Forelimb muscle (tissue), 1 donor: ENCODE measurements around the gene CREBBP. TPM values are rescaled to one million over a fixed set of nuclear protein-coding genes. Genes with fewer than 3 reads are reported as not detected.

ENCODE experiments used
- DNase-seq: peaks from one replicate; pipeline ENCODE4 v3.0.0-alpha.2; 2013; ENCODE audit warnings: low read depth
- polyA plus RNA-seq: library from polyadenylated mRNA; unstranded; fragments of 120-200 nt; gene quantifications from one replicate; pipeline ENCODE4 v1.2.1, GENCODE V29; 2013; ENCODE audit not compliant: insufficient read length

Gene CREBBP
- polyA plus RNA-seq, 1 donor = 37.8 TPM

- no peak for DNase-seq
Observed at GRCh38 chr16:3767333-3767986, 113.1 kb downstream of the CREBBP start.

DNA sequence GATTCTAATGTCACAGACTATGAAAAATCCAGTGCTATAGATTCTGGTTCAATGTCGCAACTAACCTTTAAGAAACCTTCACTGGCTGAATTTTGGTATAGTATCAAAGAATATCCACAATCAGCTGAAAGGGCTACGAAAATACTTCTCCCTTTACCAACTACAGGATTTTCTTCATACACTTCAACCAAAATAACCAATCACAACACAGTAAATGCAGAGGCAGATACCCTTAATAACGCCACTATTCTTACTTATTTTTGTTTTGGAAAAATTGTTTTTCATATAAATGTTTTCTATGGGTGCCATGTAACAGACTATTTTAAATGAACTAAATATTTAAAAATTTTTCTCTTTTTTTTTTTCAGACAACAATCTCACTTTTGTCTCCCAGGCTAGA lies 114.3 kb downstream of the CREBBP start:
- DNase-seq = no peak

DNA sequence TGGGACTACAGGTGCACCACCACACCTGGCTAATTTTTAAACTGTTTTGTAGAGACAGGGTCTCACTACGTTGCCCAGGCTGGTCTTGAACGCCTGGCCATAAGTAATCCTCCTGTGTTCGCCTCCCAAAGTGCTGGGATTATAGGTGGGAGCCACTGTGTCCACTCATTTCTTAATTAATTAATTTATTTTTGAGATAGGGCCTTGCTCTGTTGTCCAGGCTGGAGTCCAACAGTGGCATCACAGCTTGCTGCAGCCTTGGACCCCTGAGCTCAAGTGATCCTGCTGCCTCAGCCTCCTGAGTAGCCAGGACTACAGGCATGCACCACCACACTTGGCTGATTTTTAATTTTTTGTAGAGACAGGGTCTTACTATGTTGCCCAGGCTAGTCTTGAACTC lies 116.1 kb downstream of the CREBBP start:
- DNase-seq = no peak

DNA sequence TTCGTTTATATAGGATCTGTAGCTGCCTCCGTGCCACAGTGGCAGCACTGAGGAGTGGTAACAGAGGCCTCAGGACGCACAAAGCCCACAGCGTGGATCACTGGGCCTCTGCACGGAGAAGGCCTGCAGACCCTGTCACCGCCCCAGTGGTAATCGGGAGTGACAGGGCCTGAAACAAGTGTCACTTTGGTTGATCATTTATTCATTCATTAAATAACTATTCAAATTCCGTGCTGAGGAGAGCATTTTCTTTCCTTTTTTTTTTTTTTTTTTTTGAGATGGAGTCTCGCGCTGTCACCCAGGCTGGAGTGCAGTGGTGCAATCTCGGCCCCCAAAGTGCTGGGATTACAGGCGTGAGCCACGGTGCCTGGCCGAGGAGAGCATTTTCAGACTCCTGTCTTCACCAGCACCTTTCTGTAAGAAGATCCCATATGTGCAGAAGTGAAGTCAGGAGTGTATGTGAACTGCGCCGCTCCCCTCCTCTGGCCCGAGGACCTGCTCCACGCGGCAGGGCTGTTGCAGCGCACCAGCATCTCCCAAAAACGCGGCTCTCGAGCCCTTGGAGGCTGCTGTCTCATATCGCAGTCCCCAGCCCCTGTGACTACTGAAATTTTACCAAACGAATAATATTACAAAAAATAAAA lies 118.3 kb downstream of the CREBBP start:
- DNase-seq = no peak

GRCh38 chr16:3761375-3762106 lies 119.0 kb downstream of the CREBBP start:
- no peak for DNase-seq

DNA sequence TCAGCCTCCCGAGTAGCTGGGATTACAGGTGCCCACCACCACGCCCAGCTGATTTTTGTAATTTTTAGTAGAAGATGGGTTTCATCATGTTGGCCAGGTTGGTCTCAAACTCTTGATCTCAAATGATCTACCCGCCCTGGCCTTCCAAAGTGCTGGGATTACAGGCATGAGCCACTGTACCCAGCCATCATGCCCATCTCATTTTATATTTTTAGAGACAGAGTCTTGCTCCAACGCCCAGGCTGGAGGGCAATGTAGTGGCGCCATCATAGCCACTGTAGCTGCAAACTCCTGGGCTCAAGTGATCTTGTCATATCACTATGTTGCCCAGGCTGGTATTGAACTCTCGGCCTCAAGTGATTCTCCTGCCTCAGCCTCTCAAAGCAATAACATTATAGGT lies 120.0 kb downstream of the CREBBP start:
- no peak for DNase-seq

DNA sequence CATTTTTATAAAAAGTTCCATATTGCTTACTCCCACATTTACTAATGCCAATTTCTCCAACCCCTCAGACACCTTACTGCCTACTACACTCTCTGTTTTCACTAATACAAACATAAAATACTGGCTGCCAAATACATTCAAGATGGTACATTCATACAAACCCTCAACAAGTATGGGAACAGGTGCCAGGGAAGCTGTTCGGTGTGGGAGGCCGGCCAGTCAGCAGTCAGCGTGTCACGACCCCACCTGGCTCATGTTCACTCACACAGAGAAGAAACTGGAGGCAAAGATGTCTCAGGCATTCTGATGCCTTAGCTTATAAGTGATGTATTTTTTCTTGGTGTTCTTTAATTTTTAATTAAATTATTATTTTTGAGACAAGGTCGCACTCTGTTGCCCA lies 120.8 kb downstream of the CREBBP start:
- no peak for DNase-seq

GRCh38 chr16:3756113-3756512 lies 124.4 kb downstream of the CREBBP start:
- DNase-seq = no peak

DNA sequence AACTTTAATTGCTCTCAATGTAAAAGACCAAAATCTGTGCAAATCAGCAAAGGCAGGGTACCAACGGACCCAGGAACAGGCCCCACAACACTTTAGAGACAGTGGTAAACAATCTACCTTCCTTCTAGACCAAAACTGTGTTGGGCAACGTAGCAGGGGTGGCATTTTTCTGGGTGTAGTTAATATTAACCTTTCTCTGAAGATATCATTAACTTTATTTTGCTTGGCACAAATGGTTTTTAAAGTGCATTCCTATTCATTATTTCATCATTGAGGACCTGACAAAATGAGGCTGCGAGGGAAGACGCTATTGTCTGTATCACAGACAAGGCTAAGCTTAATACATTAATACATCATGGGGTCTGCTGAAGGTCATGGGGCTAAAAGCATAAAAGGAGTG lies 125.3 kb downstream of the CREBBP start:
- no peak for DNase-seq

DNA sequence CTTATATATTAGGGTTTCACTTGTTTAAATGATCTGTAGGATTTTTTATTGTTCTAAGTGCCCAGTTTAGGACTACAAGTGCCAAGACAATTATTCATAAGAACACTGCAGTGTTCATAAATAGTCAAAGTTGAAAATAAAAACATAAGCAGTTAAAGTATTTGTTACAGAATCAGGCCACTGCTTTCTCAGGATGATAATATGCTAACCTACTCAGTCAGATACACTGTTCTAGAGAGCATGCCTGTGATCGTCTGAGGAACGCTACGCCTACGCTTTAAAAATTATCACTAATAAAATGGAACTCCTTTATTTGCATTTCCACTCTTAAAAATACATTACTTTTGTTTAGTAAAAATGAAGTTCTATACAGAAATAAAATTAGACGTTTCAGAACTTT lies 125.7 kb downstream of the CREBBP start:
- DNase-seq = no peak

- DNase-seq = no peak
Observed at GRCh38 chr16:3754081-3754703, 126.3 kb downstream of the CREBBP start.

DNA sequence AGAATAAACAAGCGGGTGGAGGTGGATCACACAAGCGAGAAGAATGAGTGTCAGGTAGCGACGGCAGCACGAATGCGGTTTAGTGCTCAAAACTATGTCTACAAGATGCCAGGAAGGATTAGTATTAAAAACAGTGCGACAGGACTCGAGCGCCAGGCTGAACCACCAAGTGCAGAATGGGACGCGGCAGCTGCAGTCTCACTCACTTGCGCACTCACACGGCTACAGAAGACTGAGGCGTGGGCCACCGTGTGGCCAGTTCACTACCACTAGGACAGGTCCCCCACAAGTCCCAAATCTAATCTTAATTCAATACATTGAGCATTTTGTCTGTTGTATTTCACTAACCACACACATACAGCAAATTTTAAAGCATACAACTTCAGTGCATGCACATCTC lies 127.5 kb downstream of the CREBBP start:
- DNase-seq = no peak

GRCh38 chr16:3751878-3752277 lies 128.6 kb downstream of the CREBBP start:
- DNase-seq = no peak

DNA sequence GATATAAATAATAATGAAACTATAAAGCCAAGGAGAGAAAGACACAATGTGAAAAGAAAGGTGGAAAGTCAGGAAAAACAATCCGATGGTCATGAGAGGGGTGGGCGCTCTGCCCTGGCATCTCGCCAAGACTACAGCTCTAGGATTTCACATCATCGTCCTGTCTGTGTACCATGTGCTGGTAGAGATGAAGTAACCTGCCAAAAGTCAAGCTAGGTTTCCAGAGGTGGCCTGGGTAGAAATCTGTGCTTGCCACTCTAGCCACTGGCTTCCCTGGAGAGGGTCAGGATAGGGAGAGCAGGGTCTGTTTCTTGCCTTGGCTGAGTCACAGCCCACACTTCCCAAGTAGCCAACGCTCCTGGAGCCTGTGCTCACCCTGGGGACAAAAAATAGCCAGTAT lies 132.2 kb downstream of the CREBBP start:
- DNase-seq = no peak

GRCh38 chr16:3745751-3746355 lies 134.7 kb downstream of the CREBBP start:
- DNase-seq = no peak

DNA sequence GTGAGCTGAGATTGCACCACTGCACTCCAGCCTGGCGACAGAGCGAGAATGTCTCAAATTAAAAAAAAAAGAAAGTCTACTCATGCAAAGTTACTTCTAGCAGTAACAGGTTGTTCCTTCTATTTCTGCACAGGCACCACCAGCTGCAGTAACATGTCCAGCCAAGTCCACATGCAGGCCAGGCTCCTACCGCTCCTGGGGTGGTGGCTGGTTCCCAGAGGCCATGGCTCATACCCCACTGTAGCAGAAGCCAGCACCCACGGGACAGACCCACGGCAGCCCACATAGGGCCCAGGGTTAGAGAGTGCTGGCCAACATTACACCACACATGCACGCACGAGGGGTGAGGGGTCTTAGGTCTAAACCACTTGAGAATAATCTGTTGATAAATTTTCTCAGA lies 136.5 kb downstream of the CREBBP start:
- DNase-seq = no peak

- DNase-seq = no peak
Observed at GRCh38 chr16:3740934-3741333, 139.6 kb downstream of the CREBBP start.

- no peak for DNase-seq
Observed at GRCh38 chr16:3740186-3740585, 140.3 kb downstream of the CREBBP start.

DNA sequence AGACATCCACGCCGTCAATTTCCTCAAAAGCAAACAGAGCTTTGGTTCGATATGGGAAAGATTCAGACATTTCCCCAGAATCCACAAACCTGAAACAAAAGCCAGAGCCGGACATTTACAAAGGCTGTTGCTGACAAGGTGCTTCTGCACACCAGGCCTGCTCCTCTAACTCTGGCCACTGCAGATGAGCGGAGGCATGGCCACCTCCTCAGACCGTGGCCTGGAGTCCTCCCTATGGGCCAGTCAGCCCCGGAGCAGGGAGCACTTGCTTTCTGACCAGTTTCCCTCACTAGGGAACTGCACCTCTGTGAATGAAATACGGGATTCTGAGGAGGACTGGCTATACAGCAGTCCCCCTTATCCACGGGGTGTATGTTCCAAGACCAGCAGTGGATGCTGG lies 140.9 kb downstream of the CREBBP start:
- DNase-seq = no peak

GRCh38 chr16:3738541-3738940 lies 142.0 kb downstream of the CREBBP start:
- no peak for DNase-seq

GRCh38 chr16:3738128-3738527 lies 142.4 kb downstream of the CREBBP start:
- no peak for DNase-seq

DNA sequence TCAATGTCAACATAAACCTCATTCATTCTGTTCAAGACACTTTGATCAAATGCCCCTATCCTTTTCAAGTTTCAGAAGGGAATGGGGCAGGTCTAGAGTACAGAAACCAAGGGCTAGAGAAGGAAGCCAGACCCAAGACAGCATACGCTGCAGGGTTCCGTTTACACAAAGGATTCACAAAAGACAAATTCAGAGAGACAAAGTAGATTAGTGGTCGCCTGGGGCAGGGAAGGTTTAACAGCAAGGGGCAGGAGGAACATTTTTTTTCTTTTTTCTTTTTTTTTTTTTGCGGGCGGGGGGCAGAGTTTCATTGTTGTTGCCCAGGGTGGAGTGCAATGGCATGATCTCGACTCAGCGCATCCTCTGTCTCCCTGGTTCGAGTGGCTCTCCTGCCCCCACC lies 143.3 kb downstream of the CREBBP start:
- no peak for DNase-seq
